GM21576 (cell line): ENCODE measurements around the gene TBC1D10A.

Experiments
- ATAC-seq: cut with Tn5 transposase; IDR thresholded peaks from one replicate; pipeline ENCODE4 v1.9.1; 2021; ENCODE audit warnings: mild to moderate bottlenecking, moderate library complexity; ENCODE audit not compliant: unreplicated experiment

TBC1D10A gene

GRCh38 chr22:30249049-30250038, 77.4 kb downstream of the TBC1D10A start:
- ATAC-seq = no peak

DNA sequence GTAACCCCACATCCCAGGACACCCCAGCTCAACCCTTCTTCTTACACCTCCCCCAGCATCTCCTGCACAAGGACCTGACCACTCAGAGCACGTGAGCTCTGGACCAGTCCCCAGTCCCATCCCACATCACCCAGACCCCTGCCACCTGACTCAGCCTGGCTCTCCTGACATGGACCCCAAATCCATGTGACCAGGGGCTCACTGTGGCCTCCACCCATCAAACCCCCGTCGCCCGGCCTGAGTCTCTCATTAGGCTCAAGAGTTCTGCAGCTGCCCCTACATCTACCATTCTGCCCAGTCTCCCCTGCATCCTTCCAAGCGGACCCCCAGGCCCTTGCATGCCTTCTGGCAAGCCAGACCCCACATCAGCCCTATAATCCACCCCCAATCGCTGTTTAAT, 78.3 kb downstream of the TBC1D10A start:
- ATAC-seq = no peak

- ATAC-seq = no peak
Observed at GRCh38 chr22:30247974-30248373, 78.8 kb downstream of the TBC1D10A start.

DNA sequence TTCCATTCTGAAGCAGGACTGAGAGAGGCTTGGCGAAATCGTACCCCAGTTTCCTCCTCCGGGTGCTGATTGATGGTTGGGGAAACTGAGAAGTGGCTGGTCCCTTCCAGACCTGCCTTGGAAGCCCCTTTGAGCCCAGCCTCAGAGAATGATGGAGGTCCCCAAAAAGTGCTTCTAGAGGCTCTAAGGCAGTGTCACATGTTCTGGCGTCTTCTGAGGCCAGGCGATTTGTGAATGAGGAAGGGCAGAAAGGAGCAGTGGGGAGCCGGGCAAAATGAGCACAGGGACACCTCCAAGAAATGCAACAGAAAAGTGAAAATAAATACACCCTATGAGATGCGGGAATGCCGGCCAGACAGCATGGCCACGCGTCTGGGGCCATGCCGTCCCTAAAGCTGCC, 79.2 kb downstream of the TBC1D10A start:
- no peak for ATAC-seq

GRCh38 chr22:30246814-30247376, 79.8 kb downstream of the TBC1D10A start:
- ATAC-seq = no peak

DNA sequence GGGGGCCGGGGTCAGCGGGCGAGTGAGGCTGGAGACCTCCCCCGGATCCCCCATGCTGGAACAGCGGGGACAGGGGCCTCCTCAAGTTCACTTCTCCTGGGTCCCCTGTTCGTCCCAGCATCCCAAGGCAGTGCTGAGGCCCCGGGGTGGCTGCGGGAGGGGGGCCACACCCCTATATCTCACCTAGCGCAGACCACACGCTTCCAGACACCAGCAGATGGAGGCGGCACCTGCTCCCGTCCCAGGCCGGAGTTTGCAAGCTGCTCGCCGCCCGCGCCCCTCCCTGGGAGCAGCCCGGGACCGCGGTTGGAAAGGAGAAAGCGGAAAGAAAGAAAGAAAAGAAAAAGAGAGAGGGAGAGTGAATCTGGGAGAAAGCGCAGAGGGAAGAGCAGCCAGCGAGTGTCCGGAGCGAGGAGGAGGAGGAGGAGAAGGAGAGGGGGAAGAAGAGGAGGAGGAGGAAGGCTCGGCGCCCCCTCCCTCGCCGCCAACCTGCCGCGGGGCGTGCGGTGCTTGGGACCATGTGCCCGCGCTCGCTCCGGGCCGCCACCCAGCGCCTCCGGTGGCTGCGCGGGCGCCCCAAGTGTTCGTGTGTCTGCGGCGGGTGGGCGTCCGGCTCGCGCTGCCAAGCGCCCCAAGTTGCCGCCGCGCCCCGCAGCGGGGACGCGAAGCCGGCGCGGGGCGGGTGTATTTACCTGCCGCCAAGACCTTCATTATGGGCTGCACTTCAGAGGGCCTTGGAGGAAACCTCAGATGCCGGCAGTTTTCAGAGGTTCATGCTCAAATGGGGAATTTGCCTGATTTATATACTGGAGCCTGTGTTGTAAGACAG, 80.5 kb downstream of the TBC1D10A start, which contains the start of gene LIF:
TSS of gene LIF (minus strand) at position 775 of the 829 bp plus-strand sequence. CDS start at position 711, 64 bp downstream.
- no peak for ATAC-seq

GRCh38 chr22:30245181-30245984, 81.4 kb downstream of the TBC1D10A start:
- ATAC-seq = no peak

GRCh38 chr22:30244641-30245040, 82.1 kb downstream of the TBC1D10A start:
- ATAC-seq = no peak

DNA sequence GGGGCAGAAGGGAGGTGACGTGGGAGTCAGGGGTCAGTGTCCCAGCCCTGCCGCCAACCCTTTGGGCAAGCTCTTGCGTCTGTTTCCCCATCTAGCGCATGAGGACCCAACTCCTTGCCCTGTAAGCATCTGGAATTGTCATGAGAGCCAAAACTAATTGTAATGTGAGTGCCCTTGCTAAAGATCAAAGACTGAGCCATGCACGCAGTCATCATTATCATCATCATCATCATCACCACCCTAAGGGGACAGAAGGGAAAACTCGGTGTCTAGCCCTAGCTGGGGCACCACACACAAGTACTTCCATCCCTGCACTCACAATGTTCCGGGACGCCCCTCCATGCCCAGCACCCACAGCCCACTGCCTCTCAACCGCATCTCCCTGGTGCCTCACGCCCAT, 82.7 kb downstream of the TBC1D10A start:
- no peak for ATAC-seq

DNA sequence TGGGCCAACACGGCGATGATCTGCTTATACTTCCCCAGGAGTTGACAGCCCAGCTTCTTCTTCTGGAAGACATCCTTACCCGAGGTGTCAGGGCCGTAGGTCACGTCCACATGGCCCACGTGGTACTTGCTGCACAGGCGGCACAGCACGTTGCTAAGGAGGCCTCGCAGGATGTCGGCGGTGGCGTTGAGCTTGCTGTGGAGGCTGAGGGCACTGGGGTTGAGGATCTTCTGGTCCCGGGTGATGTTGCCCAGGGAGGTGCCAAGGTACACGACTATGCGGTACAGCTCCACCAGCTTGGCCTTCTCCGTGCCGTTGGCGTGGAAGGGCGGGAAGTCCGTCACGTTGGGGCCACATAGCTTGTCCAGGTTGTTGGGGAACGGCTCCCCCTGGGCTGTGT, 83.1 kb downstream of the TBC1D10A start:
- no peak for ATAC-seq
